ENCODE results near the gene EN1.

EN1 gene

GRCh38 chr2:118856330-118856977 is 9.0 kb upstream of the EN1 start:
- in situ Hi-C loops (cut with MboI; ENCODE audit: low sequenced_read_pairs), result no loop called here

GRCh38 chr2:118855451-118856279 is 8.2 kb upstream of the EN1 start:
- in situ Hi-C loops (cut with MboI; ENCODE audit: low sequenced_read_pairs), result no loop called here

GRCh38 chr2:118854507-118855345 is 7.3 kb upstream of the EN1 start:
- in situ Hi-C loops (cut with MboI; ENCODE audit: low sequenced_read_pairs), result no loop called here

- in situ Hi-C loops (cut with MboI; ENCODE audit: low sequenced_read_pairs), result no loop called here
These were observed 6.3 kb upstream of the EN1 start for GRCh38 chr2:118853651-118854291.

GRCh38 chr2:118853129-118853640 is 5.7 kb upstream of the EN1 start:
- in situ Hi-C loops (cut with MboI; ENCODE audit: low sequenced_read_pairs), result no loop called here

- in situ Hi-C loops (cut with MboI; ENCODE audit: low sequenced_read_pairs), result no loop called here
These were observed 5.2 kb upstream of the EN1 start for GRCh38 chr2:118852605-118853128.

GRCh38 chr2:118851650-118852049 is 4.2 kb upstream of the EN1 start:
- in situ Hi-C loops (cut with MboI; ENCODE audit: low sequenced_read_pairs), result no loop called here

GRCh38 chr2:118850901-118851415 is 3.5 kb upstream of the EN1 start:
- in situ Hi-C loops (cut with MboI; ENCODE audit: low sequenced_read_pairs), result no loop called here

GRCh38 chr2:118850168-118850900 is 2.9 kb upstream of the EN1 start:
- in situ Hi-C loops (cut with MboI; ENCODE audit: low sequenced_read_pairs), result no loop called here

- in situ Hi-C loops (cut with MboI; ENCODE audit: low sequenced_read_pairs), result no loop called here
These were observed 2.0 kb upstream of the EN1 start for GRCh38 chr2:118849226-118850167.

- in situ Hi-C loops (cut with MboI; ENCODE audit: low sequenced_read_pairs), result no loop called here
These were observed 1.2 kb upstream of the EN1 start for GRCh38 chr2:118848381-118849225.

- in situ Hi-C loops (cut with MboI; ENCODE audit: low sequenced_read_pairs), result no loop called here
These were observed 319 bp upstream of the EN1 start for GRCh38 chr2:118847762-118848172.

- in situ Hi-C loops (cut with MboI; ENCODE audit: low sequenced_read_pairs), result no loop called here
These were observed 951 bp downstream of the EN1 start for GRCh38 chr2:118846442-118846952.

GRCh38 chr2:118845522-118846441 is 1.7 kb downstream of the EN1 start:
- in situ Hi-C loops (cut with MboI; ENCODE audit: low sequenced_read_pairs), result no loop called here

- in situ Hi-C loops (cut with MboI; ENCODE audit: low sequenced_read_pairs), result no loop called here
These were observed 2.4 kb downstream of the EN1 start for GRCh38 chr2:118845005-118845521.
